HG03280 (cell line): ENCODE data around the gene TFF1.

ENCODE experiments used
- ATAC-seq: cut with Tn5 transposase; IDR thresholded peaks from one replicate; pipeline ENCODE4 v1.9.1; 2021; ENCODE audit warnings: mild to moderate bottlenecking, moderate library complexity; ENCODE audit not compliant: unreplicated experiment

Gene TFF1

DNA sequence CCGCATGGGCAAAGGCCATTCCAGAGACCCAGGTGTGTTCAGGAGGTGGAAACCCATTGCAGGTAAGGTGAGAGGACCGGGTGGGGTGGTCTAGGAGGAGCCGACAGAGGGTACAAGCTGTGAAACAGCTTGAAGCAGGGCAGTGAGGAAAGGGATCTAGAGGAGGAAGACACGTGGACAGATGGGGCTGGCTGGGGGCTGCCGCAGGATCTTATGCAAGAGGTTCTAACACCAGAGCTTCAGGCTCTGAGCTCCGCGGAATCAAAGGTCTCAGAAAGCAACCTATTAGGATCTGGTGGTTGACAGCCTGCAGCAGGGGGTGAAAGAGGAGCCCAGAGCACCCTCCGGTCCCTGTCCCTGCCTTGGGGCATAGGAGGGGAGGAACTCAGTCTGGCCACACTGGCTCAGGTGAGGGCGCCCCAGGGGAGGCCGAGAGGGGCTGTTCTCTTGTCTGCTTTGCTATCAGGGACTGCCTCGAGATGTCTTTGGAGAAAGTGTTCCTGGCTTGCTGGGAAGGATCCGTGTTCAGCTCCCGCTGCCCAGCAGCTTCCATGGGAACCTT is 1.9 kb downstream of the TFF1 start:
- ATAC-seq: no peak

DNA sequence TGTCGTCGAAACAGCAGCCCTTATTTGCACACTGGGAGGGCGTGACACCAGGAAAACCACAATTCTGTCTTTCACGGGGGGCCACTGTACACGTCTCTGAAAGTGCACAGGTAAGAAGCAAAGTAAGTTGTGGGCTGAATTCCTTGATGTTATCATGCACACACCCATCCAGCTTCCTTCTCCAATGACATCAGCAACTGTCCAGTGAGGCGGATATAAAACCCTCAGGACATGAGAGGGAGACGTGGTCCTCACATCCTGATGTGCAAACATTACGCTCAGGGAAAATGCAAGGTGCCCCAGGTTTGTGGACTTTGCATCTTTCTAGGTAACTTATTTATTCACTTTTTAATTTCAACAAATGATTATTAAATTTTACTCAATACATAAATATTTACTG is 3.0 kb downstream of the TFF1 start:
- ATAC-seq: no peak

DNA sequence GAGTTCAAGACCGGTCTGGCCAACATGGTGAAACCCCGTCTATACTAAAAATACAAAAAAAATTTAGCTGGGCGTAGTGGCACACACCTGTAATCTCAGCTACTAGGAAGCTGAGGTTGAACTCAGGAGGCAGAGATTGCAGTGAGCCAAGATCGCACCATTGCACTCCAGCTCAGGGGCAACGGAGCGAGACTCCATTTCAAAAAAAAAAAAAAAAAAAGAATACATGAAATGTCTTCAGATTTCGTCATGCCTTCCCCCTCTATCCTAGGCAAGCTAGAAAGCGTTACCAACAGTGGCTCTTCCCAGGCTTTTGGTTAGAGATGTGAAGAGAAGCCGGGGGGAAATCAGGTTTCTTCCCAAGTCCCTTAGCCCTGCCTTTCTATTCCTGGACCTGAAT is 3.6 kb downstream of the TFF1 start:
- ATAC-seq: no peak

DNA sequence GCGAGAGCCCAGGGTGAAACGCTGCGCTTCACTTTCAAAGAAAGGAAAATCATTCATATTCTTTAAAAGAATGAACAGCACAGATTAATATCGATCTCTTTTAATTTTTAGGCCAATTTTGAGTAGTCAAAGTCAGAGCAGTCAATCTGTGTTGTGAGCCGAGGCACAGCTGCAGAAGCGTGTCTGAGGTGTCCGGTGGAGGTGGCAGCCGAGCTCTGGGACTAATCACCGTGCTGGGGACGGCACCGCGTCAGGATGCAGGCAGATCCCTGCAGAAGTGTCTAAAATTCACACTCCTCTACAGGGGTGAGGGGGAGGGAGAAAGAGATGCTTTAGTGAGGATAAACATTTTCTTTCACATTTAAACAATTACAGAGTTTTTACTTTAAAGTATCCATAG is 4.1 kb downstream of the TFF1 start:
- ATAC-seq: no peak

DNA sequence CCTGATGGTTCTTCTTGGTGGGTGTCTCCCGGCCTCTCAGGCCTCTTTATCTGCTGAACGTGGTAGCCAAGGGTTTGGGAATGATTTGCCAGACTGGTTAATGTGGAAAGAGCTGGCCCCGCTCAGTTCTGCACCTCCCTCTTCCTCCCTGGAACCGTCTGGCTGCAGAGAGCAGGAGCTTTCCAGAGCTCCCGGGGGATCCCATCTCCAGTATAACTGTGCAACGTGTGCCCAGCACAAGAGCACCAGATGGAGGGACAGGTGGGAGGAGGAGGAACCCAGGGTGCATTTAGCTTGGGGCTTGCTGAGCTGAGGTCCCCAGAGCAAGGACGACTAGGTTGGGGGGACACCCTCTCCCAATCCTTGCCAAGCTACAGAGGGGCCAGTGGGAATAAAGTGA is 5.0 kb downstream of the TFF1 start:
- ATAC-seq: no peak

DNA sequence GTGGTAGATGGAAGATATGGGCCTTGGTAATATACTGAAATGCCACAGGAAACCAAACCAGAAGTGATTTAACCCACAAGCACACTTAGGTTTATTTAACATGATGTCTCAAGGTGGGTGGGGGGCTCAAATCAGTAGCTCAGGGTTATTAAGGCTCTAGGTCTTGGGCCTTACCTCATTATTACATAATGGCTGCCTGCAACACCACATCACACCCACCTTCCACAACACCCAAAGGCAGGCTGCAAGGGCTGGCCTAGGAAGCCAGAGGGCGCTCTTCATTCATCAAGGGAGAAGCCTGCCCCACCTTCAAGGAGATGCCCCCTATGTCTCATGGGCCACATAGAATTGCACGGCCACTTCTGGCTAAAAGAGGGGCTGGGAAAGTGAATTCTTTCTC is 6.0 kb downstream of the TFF1 start:
- ATAC-seq: no peak

DNA sequence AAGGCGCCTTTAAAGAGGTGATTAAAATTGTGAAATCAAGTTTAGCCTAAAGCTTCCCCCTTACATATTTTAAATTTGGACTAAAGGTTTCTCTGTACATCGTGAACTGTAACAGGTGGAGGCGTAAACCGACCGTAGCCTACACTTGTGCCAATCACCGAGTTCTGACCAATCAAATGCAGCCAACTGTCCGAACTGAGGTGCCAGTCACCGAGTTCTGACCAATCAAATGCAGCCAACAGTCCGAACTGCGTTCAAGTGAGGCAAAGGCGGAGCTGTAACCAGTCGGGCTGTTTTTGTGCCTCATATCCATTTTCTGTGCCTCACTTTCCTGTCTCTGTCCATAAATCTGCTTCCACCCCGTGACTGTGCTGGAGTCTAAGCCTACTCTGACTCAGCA is 7.4 kb downstream of the TFF1 start:
- no peak for ATAC-seq

DNA sequence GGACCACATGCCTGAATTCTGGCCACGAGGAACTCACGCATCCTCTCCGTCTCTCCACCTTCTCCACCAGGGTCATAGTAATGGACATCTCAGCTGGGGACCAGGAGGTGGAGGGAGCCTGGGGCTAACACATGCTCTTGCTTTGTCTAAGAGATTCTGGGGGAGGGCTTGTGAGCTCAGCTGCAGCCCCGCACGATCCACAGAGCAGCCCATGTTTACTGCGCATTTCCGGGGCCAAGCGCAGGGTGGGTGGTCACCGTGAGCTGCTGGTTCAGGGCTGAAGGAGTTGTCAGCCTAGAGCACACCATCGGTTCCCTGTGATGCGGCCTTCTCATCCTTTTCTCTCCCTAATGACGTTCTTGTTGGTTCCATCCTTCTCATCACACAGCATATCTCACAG is 8.1 kb downstream of the TFF1 start:
- no peak for ATAC-seq

DNA sequence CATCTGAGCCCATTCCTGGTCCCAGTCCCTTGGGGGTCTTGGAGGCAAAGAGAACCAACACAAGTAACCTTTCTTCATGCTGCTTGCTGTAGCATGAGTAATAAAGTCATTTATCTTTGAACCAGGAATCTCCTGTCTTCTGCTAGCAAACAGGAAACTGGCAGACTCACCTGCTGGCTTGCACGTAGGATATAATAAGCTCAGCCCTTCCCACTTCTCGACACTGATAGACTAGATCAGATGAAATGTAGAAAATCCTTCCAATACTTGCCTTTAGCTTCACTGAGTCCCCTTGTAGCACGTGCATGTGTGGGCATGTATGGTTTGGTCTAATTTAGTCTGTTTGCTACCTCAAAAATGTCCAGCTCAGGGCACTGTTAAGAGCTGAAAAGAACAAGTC is 9.0 kb downstream of the TFF1 start:
- no peak for ATAC-seq

DNA sequence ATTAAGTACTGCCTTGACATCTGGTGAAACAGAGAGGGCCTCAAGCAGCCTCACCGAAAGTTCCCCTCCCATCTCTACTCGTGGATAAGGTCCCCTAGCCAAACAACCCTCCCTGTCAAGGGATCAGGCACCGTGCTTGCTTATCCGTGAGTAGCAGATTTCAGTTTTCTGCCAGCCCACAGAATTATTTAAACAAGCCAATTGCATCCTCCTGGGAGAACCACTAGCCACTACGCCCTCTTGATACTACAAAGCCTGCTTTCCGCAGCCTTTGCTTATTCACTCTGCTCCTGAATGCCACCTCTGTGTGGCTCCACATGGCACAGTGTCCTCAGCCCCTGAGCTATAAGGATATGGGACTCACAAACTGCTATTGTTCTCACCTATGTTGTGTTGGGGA is 9.7 kb downstream of the TFF1 start:
- no peak for ATAC-seq

DNA sequence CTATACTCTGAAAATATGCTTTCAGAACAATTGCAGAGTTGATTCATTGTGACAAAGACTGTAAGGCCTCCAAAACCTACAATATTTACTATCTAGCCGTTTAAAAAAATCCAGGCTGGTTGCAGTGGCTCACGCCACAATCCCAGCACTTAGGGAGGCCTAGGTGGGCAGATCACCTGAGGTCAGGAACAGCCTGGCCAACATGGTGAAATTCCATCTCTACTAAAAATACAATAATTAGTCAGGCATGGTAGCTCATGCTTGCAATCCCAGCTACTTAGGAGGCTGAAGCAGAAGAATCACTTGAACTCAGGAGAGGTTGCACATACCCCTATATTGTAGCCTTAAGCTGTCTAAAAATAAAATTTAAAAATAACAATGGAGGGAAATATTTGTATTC is 10.3 kb downstream of the TFF1 start:
- no peak for ATAC-seq

DNA sequence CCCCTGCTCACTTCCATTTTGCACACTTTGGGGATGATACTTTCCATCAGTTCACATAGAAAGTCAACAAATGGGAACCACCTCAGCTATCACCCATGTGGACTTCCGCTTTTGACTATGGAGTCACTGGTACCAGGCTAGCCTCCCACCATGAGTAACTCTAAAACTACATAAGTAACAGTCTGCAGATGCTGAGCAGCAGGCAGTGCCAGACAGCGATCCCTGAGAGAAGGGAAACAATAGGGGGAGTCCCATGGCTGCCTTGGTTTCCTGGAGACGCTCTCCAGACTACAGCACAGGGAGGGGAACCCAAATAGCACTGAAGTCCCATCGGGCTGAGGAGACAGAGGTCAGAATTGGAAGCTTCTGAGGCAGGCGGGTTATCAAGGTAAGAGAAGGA is 12.7 kb downstream of the TFF1 start:
- no peak for ATAC-seq

DNA sequence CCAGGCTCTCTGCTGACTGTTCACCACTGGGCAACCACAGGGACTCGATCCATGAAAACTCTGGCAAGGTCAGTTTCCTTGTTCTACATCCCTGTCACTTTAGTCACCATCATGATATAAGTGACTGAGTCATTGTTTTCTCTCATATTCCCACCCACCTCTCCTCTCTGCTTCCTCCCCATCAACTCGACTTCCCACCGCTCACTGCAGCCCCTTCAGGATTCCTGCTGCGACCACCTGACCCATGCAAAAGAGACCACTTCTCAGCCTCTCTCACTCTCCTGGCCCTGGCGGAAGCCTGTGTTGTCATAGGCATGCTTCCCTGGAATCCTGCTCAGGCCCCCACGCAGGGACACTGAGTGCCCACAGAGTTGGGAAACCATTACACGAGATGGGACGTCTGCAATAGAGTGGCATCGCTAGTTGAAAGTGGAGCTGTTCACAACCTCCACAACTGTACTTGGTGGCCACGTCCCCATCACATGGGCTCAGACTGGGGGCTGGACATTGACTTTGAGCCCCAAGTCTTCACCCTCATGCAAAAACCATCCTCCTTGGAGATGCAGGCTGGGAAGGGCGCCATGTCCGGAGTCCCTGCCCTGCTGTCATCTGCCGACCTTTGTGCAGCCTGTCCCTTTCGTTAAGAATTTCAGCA is 13.8 kb downstream of the TFF1 start:
- ATAC-seq: no peak

DNA sequence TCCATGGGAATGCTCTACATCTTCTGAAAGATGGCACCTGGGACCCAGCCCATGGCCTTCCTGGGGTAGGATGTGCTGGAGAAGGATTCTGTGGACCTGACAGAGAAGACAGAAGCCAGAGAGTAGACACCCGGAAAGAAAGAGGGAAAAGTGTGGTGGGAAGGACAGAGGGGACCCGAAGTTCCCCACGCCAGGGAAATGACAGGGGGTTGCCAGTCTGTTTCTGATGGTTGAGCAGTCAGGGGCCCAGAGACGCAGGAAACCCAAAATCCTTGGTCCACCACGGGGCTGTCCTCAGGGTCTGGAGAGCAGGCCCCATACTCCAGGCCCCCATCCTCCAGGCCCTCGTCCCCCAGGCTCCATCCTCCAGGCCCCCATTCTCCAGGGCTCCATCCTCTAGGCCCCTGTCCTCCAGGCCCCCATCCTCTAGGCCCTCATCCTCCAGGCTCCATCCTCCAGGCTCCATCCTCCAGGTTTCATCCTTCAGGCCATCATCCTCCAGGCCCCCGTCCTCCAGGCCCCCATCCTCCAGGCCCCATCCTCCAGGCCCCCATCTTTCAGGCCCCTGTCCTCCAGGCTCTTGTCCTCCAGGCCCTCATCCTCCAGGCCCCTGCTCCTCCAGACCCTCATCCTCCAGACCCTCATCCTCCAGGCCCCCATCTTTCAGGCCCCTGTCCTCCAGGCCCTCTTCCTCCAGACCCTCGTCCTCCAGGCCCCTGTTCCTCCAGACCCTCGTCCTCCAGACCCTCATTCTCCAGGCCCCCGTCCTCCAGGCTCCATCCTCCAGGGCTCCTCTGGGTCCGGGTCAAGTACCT is 14.5 kb downstream of the TFF1 start:
- ATAC-seq: no peak

DNA sequence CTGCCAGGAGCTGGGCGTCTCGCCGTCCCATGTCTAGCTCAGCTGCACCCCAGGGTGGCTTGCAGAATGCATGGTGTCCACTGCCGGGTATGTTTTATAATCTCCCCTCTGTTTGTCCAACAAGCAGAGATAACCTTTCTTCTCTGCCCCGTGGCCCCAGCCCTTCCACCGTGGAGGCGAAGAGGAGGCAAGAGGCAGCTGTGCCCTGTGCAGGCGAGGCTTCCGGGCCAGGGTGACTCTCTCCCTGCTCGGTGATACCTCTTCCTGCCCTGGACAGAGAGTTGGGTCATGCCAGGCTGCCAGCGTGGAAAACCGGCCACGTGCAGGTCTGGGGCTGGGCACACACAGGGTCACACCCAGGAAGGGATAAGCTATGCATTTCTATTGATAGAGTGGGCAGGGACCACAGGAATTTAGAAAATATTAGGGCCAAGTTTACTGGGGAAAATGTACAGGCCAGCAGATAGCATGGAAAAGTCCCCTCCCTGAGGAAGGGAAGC is 15.4 kb downstream of the TFF1 start, which contains the start of gene TFF2:
Gene TFF2 (minus strand): TSS at position 68 of the 500 bp plus-strand sequence. CDS start 37 bp downstream, at position 31.
- no peak for ATAC-seq

DNA sequence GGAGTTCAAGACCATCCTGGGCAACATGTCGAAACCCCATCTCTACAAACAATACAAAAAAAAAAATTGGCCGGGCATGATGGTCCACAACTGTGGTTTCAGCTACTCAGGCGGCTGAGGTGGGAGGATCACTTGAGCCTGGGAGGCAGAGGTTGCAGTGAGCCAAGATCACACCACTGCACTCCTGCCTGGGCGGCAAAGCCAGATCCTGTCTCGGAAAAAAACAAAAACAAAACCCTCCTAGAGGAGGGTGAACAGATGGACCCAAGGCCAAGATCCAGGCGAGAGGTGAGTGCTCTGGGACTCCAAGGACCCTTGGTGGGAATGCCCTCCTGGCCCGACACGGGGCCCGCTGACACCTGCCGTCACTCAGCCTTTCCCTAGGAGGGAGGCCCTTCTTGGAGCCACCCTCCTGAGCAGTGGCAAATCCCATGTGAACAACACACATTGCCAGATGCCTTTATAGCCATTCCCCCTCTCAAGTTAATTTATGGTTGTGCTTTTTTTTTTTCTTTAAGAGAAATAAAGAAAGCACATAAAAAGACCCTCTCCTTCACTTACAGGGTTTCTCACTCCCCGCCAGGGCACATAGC is 15.9 kb downstream of the TFF1 start:
- ATAC-seq: no peak

DNA sequence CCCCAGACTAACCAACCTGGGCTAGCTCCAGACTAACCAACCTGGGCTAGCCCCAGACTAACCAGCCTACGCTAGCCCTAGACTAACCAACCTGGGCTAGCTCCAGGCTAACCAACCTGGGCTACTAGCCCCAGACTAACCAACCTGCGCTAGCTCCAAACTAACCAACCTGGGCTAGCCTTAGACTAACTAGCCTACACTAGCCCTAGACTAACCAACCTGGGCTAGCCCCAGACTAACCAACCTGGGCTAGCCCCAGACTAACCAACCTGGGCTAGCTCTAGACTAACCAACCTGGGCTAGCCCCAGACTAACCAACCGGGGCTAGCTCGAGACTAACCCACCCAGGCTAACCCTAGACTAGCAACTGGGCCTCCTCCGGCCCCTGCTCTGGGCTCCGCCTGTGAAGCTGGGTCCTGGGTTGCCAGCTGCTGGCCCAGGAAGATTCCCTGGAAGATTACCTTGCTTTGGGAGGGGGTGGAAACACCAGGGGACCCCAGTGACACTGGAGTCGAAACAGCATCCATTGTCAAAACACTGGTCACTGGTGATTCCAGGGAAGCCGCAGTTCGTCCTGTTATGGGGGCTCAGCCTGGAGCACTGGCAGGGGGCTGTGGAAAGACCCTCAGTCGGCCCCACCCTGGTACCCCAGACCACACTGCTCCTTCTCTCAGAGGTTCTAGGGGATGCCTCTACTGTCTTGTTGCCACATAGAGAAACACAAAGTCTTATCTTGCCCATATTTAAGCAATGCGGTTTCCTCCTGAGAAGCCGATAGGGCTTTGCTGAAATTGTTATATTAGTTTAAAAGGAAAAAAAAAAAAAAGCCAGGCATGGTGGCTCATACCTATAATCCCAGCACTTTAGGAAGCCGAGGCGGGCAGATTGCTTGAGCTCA is 16.7 kb downstream of the TFF1 start:
- no peak for ATAC-seq

DNA sequence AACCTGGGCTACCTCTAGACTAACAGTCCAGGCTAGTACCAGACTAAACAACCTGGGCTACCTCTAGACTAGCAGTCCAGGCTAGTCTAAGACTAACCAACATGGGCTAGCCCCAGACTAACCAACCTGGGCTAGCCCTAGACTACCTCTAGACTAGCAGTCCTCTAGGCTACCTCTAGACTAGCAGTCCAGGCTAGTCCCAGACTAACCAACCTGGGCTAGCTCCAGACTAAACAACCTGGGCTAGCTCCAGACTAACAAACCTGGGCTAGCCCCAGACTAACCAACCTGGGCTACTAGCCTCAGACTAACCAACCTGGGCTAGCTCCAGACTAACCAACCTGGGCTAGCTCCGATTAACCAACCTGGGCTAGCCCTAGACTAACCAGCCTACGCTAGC is 17.6 kb downstream of the TFF1 start:
- no peak for ATAC-seq

DNA sequence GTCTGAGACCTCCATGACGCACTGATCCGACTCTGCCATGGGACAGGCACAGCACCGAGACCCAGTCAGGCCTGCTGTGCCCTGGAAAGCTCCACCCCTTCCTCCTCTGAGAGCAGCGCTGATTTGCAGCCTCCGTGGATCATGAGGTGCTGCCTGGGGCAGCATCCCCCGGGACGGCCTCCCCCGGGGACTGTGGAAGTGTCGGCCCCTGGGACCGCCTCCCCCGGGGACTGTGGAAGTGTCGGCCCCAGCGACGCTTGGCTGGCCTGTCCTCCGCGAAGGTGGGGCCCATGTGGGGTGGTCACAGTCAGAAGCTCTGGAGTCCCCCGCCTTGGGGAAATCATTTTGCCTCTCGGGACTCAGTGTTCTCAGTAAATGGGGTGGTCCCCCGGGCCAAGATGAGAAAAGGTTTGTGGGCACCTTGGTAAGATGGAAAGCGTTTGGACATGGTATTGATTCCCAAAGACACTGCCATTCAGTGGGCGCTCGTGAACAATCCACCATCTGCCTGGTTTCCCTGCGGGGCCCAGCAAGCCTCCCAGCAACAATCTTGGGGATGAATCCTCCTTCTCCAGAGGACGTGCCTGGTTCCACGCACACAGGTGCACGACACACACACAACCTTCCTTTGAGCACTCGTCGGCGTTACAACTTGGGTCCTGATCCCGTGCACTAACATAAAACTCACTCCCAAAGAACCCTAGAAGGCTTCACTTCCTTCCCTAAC is 18.6 kb downstream of the TFF1 start:
- no peak for ATAC-seq
